Erythroblast (primary cell): Measurements from ENCODE around the gene WSCD1.

ENCODE experiments used
- GATA1 ChIP-seq: IDR thresholded peaks from 2 replicates; pipeline ENCODE4 v1.6.1; 2011; ENCODE audit warnings: low read depth, mild to moderate bottlenecking, control low read depth, low read length, moderate library complexity
- POLR2A ChIP-seq: IDR thresholded peaks from 2 replicates; pipeline ENCODE4 v1.6.1; 2011; ENCODE audit warnings: mild to moderate bottlenecking, low read length

GRCh38 chr17:6092903-6093468, 22.8 kb downstream of the WSCD1 start:
- no peak for TF ChIP-seq POLR2A
- no peak for TF ChIP-seq GATA1
